Epithelial cell of proximal tubule (primary cell): ENCODE data around the gene ZNRF3. TPM values are rescaled to one million over a fixed set of nuclear protein-coding genes. Genes with fewer than 3 reads are reported as not detected.
"Not testable (repeated sequence)": the region's sequence is repeated elsewhere in the genome, so short reads cannot be mapped to it uniquely, and the experiment has no call there.

Experiments
- DNase-seq: peaks from one replicate; pipeline ENCODE4 v3.0.0-alpha.2; 2011; ENCODE audit warnings: low read depth
- H3K4me3 ChIP-seq: 2 replicates; pipeline ENCODE4 v1.5.1; 2011; ENCODE audit warnings: low read depth, mild to moderate bottlenecking, low read length
- CTCF ChIP-seq: conservative IDR thresholded peaks from 2 replicates; pipeline ENCODE4 v1.5.1; 2012; ENCODE audit warnings: low read depth, mild to moderate bottlenecking, low read length
- total RNA-seq: library from RNA; depleted of rRNA; stranded (reverse); fragments of >200 nt; gene quantifications from 2 replicates; pipeline ENCODE4 v1.2.3, GENCODE V29; 2015

The ZNRF3 gene
- total RNA-seq, 1 donor from 2014 or later: 15.6 TPM

- no peak for TF ChIP-seq CTCF
- peak overlapping the region; percentile 88 for H3K4me3 ChIP-seq
- no peak for DNase-seq
These were observed 760 bp downstream of the ZNRF3 start for GRCh38 chr22:28883917-28884746.

- TF ChIP-seq CTCF: no peak
- no peak for DNase-seq
- H3K4me3 ChIP-seq: peak overlapping the region; percentile 88
These were observed 1.5 kb downstream of the ZNRF3 start for GRCh38 chr22:28884747-28885350.

- H3K4me3 ChIP-seq: peak overlapping the region; percentile 88
- peak; percentile 31 for TF ChIP-seq CTCF
- no peak for DNase-seq
These were observed 2.6 kb downstream of the ZNRF3 start for GRCh38 chr22:28885939-28886338.

GRCh38 chr22:28886679-28887078 lies 3.3 kb downstream of the ZNRF3 start:
- H3K4me3 ChIP-seq, DNase-seq: not testable (repeated sequence)

GRCh38 chr22:28887725-28888459 lies 4.5 kb downstream of the ZNRF3 start:
- no peak for DNase-seq
- TF ChIP-seq CTCF: no peak
- no peak overlapping the region for H3K4me3 ChIP-seq

- TF ChIP-seq CTCF: no peak
- no peak overlapping the region for H3K4me3 ChIP-seq
- DNase-seq: no peak
These were observed 6.2 kb downstream of the ZNRF3 start for GRCh38 chr22:28889478-28890024.

- no peak for TF ChIP-seq CTCF
- DNase-seq: no peak
These were observed 7.9 kb downstream of the ZNRF3 start for GRCh38 chr22:28891156-28891733.

More at GRCh38 chr22:28891156-28891733, 7.9 kb downstream of the ZNRF3 start:
- no peak overlapping the region for H3K4me3 ChIP-seq
